HL-60/S4 treated with retinoic acid at 250 ng/mL for 4 days and 3 days (cell line): Measurements from ENCODE around the gene KCNF1.
"Not testable (repeated sequence)": the region's sequence is repeated elsewhere in the genome, so short reads cannot be mapped to it uniquely, and the experiment has no call there.

ENCODE experiments used
- in situ Hi-C: fragments of 300-500 bp; cut with MboI; formaldehyde crosslinking; loops from 2 replicates; pipeline ENCODE4 v1.7.0; 2022; ENCODE audit warnings: low sequenced_read_pairs

Gene KCNF1

GRCh38 chr2:10935953-10936942 is 24.5 kb downstream of the KCNF1 start:
- in situ Hi-C loops = no loop called here

GRCh38 chr2:10939058-10939457 is 27.3 kb downstream of the KCNF1 start:
- in situ Hi-C loops = no loop called here

GRCh38 chr2:10940596-10940995 is 28.9 kb downstream of the KCNF1 start:
- in situ Hi-C loops = no loop called here

GRCh38 chr2:10941383-10941782 is 29.6 kb downstream of the KCNF1 start:
- in situ Hi-C loops = no loop called here

- in situ Hi-C loops = no loop called here
Measured at GRCh38 chr2:10944799-10945198, 33.1 kb downstream of the KCNF1 start.

- in situ Hi-C loops = no loop called here
Measured at GRCh38 chr2:10946394-10946793, 34.7 kb downstream of the KCNF1 start.

GRCh38 chr2:10947005-10947440 is 35.3 kb downstream of the KCNF1 start:
- in situ Hi-C loops = no loop called here

- in situ Hi-C loops = no loop called here
Measured at GRCh38 chr2:10947446-10948187, 35.9 kb downstream of the KCNF1 start.

- in situ Hi-C loops = no loop called here
Measured at GRCh38 chr2:10948188-10948564, 36.4 kb downstream of the KCNF1 start.

- in situ Hi-C loops = no loop called here
Measured at GRCh38 chr2:10948606-10949230, 37.0 kb downstream of the KCNF1 start.

GRCh38 chr2:10949835-10950234 is 38.1 kb downstream of the KCNF1 start:
- in situ Hi-C loops = no loop called here

- in situ Hi-C loops = no loop called here
Measured at GRCh38 chr2:10951558-10952414, 40.1 kb downstream of the KCNF1 start.

- in situ Hi-C loops = no loop called here
Measured at GRCh38 chr2:10954416-10954815, 42.7 kb downstream of the KCNF1 start.

GRCh38 chr2:10954856-10955818 is 43.4 kb downstream of the KCNF1 start:
- in situ Hi-C loops = no loop called here

- in situ Hi-C loops = no loop called here
Measured at GRCh38 chr2:10956006-10956790, 44.5 kb downstream of the KCNF1 start.

GRCh38 chr2:10957391-10957790 is 45.7 kb downstream of the KCNF1 start:
- in situ Hi-C loops = no loop called here

- in situ Hi-C loops = not testable (repeated sequence)
Measured at GRCh38 chr2:10958452-10958851, 46.7 kb downstream of the KCNF1 start.
